Germinal center (tissue), 1 donor: ENCODE measurements around the gene INVS.
A peak's percentile ranks its signal among the peaks of the same experiment; 100 is the strongest.
"Not testable (repeated sequence)": the region's sequence is repeated elsewhere in the genome, so short reads cannot be mapped to it uniquely, and the experiment has no call there.

Experiments used
- DNase-seq: peaks from one replicate; pipeline ENCODE4 v3.0.0; 2012; ENCODE audit warnings: mixed read lengths, low spot score

INVS gene

GRCh38 chr9:100098887-100099721 is at the start of gene INVS, which contains the start of gene ERP44:
Gene INVS, plus strand, starts transcription at chr9:100099243. Its CDS starts 5,279 bp downstream, at chr9:100104522.
Gene ERP44, minus strand, starts transcription at chr9:100099000. Its CDS starts 160 bp downstream, at chr9:100098840.
- peak; percentile 96 for DNase-seq

- DNase-seq = no peak
Measured at GRCh38 chr9:100049551-100049950, 49.5 kb upstream of the INVS start.

- DNase-seq = peak; percentile 14
Measured at GRCh38 chr9:100052375-100052774, 46.7 kb upstream of the INVS start.

- DNase-seq = no peak
Measured at GRCh38 chr9:100056561-100056960, 42.5 kb upstream of the INVS start.

GRCh38 chr9:100057624-100058023 is 41.4 kb upstream of the INVS start:
- no peak for DNase-seq

- DNase-seq = peak; percentile 59
Measured at GRCh38 chr9:100058699-100059579, 40.1 kb upstream of the INVS start.

GRCh38 chr9:100062683-100063082 is 36.4 kb upstream of the INVS start:
- DNase-seq = not testable (repeated sequence)

GRCh38 chr9:100063185-100063584 is 35.9 kb upstream of the INVS start:
- no peak for DNase-seq

GRCh38 chr9:100064872-100065581 is 34.0 kb upstream of the INVS start:
- DNase-seq = no peak

GRCh38 chr9:100066539-100066938 is 32.5 kb upstream of the INVS start:
- DNase-seq = no peak

- DNase-seq = not testable (repeated sequence)
Measured at GRCh38 chr9:100067990-100068389, 31.1 kb upstream of the INVS start.

- not testable (repeated sequence) for DNase-seq
Measured at GRCh38 chr9:100069068-100069467, 30.0 kb upstream of the INVS start.

- no peak for DNase-seq
Measured at GRCh38 chr9:100070104-100071041, 28.7 kb upstream of the INVS start.

- DNase-seq = no peak
Measured at GRCh38 chr9:100071271-100071670, 27.8 kb upstream of the INVS start.

- no peak for DNase-seq
Measured at GRCh38 chr9:100072805-100073204, 26.2 kb upstream of the INVS start.

GRCh38 chr9:100074093-100074492 is 24.9 kb upstream of the INVS start:
- no peak for DNase-seq

GRCh38 chr9:100074989-100075388 is 24.1 kb upstream of the INVS start:
- no peak for DNase-seq

GRCh38 chr9:100076256-100076655 is 22.8 kb upstream of the INVS start:
- not testable (repeated sequence) for DNase-seq

- DNase-seq = no peak
Measured at GRCh38 chr9:100082782-100083181, 16.3 kb upstream of the INVS start.

GRCh38 chr9:100083448-100084127 is 15.5 kb upstream of the INVS start:
- no peak for DNase-seq

- no peak for DNase-seq
Measured at GRCh38 chr9:100084128-100084453, 15.0 kb upstream of the INVS start.
